Measurements from ENCODE around the gene INPP5D.

Gene INPP5D

GRCh38 chr2:233248999-233249398 is 188.9 kb downstream of the INPP5D start:
- DNase-seq (ENCODE audit: low spot score) = no peak
- no peak for TF ChIP-seq CTCF (IDR thresholded peaks at IDR 0.05; ENCODE audit: borderline replicate concordance, control extremely low read depth, extremely low read depth, insufficient read depth, missing control alignments)
- in situ Hi-C loops (cut with MboI; ENCODE audit: low sequenced_read_pairs, unreplicated experiment) = loop anchor here (10.0 kb wide), 1 partner anchor 184 kb away; the partner anchor contains the start of gene INPP5D

GRCh38 chr2:233250568-233250967 is 190.4 kb downstream of the INPP5D start:
- in situ Hi-C loops (cut with MboI; ENCODE audit: low sequenced_read_pairs, unreplicated experiment) = loop anchor here (10.0 to 25.0 kb wide), 2 partner anchors 396 to 638 kb away; no protein-coding TSS in a partner anchor
- TF ChIP-seq CTCF (IDR thresholded peaks at IDR 0.05; ENCODE audit: borderline replicate concordance, control extremely low read depth, extremely low read depth, insufficient read depth, missing control alignments) = no peak
- DNase-seq (ENCODE audit: low spot score) = no peak

- no peak for DNase-seq (ENCODE audit: low spot score)
- TF ChIP-seq CTCF (IDR thresholded peaks at IDR 0.05; ENCODE audit: borderline replicate concordance, control extremely low read depth, extremely low read depth, insufficient read depth, missing control alignments) = no peak
- in situ Hi-C loops (cut with MboI; ENCODE audit: low sequenced_read_pairs, unreplicated experiment) = loop anchor here (10.0 to 25.0 kb wide), 2 partner anchors 396 to 639 kb away; no protein-coding TSS in a partner anchor
Observed at GRCh38 chr2:233250985-233251305, 190.8 kb downstream of the INPP5D start.

GRCh38 chr2:233251306-233252116 is 191.4 kb downstream of the INPP5D start, which contains the start of gene ATG16L1:
ATG16L1 (plus strand) TSS chr2:233251673; CDS start chr2:233251828, 155 bp downstream.
- DNase-seq (ENCODE audit: low spot score) = peak; percentile 99
- peak; percentile 97 for TF ChIP-seq CTCF (IDR thresholded peaks at IDR 0.05; ENCODE audit: borderline replicate concordance, control extremely low read depth, extremely low read depth, insufficient read depth, missing control alignments)
- in situ Hi-C loops (cut with MboI; ENCODE audit: low sequenced_read_pairs, unreplicated experiment) = loop anchor here (10.0 to 25.0 kb wide), 2 partner anchors 397 to 639 kb away; no protein-coding TSS in a partner anchor

- no peak for DNase-seq (ENCODE audit: low spot score)
- no peak for TF ChIP-seq CTCF (IDR thresholded peaks at IDR 0.05; ENCODE audit: borderline replicate concordance, control extremely low read depth, extremely low read depth, insufficient read depth, missing control alignments)
- in situ Hi-C loops (cut with MboI; ENCODE audit: low sequenced_read_pairs, unreplicated experiment) = loop anchor here (10.0 to 25.0 kb wide), 2 partner anchors 397 to 640 kb away; no protein-coding TSS in a partner anchor
Observed at GRCh38 chr2:233252227-233252626, 192.1 kb downstream of the INPP5D start.

GRCh38 chr2:233255151-233255550 is 195.0 kb downstream of the INPP5D start:
- no peak for DNase-seq (ENCODE audit: low spot score)
- in situ Hi-C loops (cut with MboI; ENCODE audit: low sequenced_read_pairs, unreplicated experiment) = loop anchor here (10.0 to 25.0 kb wide), 2 partner anchors 400 to 643 kb away; no protein-coding TSS in a partner anchor
- no peak for TF ChIP-seq CTCF (IDR thresholded peaks at IDR 0.05; ENCODE audit: borderline replicate concordance, control extremely low read depth, extremely low read depth, insufficient read depth, missing control alignments)

Measured in GM13976 (cell line).